GM18870 (cell line): ENCODE data around the gene TXNDC5.
"Not testable (repeated sequence)": the region's sequence is repeated elsewhere in the genome, so short reads cannot be mapped to it uniquely, and the experiment has no call there.

Source experiments
- ATAC-seq: cut with Tn5 transposase; IDR thresholded peaks from one replicate; pipeline ENCODE4 v1.9.1; 2021; ENCODE audit warnings: moderate library complexity; ENCODE audit not compliant: unreplicated experiment

TXNDC5 gene

DNA sequence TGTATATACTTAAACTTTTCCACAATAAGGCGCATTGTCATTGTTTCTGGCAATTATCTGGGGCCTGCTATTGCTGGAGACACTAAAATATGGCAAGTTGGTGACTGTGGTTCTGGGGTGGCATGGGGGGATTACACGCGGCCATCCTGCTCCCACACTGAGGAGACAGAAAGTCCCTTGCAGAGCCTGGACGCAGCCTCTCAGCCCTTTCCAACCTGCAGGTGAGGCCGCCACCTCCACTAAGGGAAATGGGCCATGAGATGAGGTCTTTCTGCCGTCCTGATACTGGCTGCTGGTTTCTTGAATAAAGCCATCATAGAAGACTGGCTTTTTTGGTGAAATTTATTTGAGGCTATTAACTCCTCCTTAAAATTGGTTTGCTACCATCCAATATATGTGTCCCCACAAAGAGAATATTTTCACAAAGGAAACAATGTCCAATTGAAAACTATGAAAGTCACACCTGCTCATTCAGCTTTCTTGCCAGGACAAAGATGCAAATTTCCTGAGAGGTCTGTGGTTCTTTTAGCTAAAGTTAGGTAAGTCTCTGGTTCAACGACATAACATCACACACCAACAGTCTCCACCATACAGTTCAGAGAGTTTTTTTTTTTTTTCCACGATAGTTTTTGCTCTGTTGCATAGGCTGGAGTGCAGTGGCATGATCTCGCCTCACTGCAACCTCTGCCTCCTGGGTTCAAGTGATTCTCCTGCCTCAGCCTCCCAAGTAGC, 13.0 kb downstream of the TXNDC5 start:
- no peak for ATAC-seq

DNA sequence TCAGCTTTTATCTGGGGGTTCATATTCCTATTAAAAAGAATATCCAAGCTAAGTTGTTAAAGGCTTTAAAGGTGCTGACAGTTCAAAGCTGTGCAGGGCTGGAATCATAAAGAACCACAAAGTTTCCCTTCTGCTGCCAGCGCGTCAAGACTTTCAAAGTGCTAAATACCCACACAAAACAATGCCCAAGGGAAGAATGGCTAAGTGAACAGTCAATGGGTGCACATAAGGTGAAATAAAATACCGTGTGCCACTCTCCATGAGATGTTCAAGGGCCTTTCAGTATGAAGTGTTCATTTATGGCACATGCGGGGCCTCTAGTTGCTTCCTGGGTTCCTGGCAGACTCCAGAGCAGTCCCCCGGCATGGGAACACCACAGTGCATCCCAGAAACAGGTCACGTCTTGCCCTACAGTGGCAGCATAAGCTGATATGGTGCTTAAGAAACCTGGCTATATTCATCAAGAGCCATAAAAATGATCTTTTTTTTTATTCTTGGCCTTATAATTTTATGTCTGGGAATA, 14.1 kb downstream of the TXNDC5 start:
- ATAC-seq = no peak

DNA sequence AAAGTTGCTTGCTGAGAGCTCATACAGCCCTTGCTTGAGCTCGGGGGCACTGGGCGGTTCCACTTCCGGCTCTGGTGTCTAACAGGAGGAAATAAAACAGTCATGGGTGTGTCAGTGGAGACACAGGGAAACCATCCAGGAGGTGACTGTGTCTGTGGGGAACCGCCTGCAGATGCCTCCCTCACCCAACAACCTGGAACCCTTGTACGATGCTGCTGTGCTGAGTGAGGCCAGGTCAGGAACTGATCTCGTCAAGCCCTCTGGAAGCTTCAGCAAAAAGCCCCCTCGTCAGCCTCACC, 15.5 kb downstream of the TXNDC5 start:
- ATAC-seq = no peak

DNA sequence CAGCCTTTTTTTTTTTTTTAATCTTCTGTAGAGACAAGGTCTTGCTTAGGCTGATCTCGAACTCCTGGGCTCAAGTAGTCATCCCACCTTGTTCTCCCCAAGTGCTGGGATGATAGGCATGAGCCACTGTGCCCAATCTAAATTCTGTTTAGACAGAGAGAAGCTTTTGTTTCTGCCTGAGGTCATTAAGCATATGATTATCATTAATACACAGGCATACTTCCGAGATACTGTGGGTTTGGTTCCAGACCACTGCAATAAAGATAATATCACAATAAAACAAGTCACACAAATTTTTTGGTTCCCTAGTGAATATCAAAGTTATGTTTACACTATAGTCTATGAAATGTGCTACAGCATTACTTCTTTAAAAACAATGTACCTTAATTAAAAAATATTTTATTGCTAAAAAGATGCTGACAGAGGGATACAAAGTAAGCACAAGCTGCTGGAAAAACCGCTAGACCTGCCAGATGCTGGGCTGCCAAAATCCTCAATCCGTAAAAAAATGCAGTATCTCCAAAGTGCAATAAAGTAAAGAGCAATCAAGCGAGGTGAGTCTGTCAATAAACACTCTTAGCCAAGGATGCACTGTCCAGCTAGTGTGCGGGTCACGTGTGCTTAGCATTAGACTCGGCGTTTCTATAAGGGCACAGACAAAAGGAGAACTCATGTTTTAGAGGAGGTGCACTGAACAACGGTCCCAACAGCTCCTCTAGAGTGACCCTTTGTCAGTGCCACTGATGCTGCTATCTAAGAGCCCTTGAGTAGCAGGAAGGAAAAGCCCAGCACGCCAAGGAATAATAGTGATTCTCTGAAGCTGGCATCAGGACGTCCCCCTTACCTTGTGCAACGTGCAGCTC, 16.1 kb downstream of the TXNDC5 start:
- ATAC-seq = no peak

DNA sequence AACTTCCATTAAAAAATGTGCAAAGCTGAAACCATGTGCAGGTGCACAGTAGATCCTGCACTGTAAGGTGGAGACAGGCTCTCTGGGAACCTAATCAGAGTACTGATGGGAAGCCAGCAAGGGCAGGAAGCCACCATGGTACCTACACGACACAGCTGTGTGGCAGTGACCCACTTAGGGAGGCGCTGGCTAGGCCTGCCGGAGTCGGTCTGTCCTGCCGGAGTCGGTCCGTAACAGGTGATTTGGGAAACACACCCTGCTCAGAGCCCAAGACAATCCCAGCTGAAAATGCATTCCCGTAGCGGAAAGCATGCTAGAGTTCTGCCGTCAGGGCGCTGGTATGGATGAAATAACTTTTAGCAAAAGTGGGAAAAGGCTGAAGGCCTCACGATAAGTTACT, 17.2 kb downstream of the TXNDC5 start:
- no peak for ATAC-seq

DNA sequence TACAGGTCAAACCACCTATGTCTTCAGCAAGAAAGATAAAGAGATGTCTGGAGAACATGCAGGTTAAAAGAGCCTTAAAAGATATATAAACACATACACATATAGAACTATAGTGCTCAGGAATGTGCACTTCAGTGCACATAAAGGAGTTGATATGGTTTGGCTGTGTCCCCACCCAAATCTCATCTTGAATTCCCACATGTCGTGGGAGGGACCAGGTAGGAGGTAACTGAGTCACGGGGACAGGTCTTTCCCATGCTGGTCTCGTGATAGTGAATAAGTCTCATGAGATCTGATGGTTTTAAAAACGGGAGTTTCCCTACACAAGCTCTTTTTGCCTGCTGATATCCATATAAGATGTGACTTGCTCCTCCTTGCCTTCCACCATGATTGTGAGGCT, 18.2 kb downstream of the TXNDC5 start:
- not testable (repeated sequence) for ATAC-seq

DNA sequence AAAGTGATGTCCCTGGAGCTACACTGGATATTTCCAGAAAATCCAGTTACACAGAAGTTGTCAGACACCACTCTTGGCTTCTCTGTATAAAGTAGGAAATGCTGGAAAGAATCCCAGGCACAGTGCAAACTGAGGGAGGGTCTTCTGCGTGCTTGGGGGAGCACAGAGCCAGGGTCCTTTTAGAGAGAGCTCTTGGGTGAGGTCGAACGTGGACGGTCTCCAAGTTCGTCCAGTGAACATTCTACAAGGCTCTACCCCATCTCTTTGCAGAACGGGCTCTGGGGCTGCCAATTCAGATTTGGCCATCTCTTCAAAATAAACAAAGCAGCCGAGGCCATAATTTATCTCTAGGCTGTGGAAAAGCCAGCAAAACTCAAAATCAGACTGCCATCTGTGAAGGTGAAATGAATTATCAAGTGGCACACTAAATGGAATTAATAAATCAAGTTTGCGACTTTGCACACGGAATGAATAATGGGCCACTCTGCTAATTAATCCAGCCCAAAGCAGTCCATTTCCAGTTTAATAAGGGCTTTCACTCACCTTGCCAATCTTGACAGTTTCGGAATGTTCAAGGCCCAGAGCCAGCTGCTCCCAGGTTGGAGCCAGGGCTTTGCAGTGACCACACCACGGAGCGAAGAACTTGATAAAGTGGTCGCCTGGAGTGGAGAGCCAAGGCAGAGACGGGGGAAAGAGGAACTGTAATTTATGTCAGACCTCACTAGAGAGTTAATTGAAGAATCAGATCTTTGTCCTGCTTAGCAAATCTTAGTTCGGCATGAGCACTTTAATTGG, 19.3 kb downstream of the TXNDC5 start:
- no peak for ATAC-seq

DNA sequence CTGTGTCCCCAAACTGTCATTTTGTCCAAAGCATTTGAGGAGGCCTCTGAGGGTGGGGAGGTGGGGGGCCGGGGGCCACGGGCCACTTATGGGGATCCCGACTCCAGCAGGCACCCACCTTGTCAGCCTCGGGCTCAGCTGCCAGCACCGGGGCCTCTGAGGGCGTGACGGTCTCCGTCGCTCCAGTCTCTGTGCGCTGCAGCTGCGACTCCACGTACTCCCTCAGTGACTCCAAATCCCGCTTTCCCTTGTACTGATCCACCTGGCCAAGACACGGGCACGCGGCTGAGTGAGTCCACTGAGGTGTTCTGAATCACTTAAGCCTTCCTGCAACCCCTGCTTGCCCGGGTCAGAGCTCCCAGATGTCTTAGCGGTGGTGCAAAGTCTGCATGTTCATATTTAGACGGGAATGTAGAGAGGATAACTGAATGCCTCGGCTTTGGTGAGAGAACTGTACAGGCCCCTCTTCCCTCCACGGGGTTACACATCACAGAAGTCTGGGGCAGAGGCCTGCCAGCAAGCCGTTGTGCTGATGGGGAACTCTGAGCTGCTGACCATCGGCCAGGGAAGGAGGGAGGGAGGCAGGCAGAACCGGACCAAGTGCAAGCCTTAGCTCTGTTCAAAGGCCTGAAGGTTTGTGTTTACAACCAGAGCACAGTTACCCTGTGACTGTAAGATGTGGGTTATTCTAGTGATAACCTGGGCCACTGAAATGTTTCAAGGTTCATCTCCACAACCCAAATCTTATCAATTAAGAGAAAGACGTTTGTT, 21.8 kb downstream of the TXNDC5 start:
- ATAC-seq = no peak

DNA sequence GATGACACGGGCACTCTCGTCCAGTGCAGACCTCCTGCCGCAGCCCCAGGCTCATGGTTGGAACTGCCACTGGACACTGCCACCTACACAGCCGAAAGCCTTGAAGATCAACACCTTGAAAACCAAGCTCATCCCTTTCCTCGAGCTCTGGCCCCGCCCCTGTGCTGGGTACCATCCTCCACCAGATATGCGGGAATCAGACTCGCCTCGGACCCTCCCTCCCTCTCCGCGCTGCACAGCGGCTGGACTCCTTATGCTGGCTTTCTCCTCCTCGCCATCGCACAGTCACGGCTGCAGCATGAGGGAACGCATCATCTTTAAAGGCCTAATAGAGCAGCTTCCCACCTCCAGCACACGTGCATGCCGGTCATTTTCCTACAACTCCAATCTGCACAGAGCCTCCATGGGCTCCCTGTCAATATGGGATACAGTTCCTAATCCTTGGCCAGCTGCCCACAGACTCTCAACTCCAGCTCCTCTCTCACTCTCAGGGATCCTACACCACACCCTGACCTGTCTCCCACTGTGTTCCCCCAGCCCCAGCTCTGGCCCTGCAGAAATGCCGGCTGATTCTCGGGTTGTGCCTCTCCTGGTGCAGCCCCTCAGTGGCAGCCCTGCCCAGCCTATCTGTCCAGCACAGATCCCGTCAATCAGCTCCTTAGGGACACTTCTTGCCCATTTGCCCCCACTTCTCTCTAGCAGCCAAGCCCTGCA, 23.2 kb downstream of the TXNDC5 start:
- ATAC-seq = no peak

DNA sequence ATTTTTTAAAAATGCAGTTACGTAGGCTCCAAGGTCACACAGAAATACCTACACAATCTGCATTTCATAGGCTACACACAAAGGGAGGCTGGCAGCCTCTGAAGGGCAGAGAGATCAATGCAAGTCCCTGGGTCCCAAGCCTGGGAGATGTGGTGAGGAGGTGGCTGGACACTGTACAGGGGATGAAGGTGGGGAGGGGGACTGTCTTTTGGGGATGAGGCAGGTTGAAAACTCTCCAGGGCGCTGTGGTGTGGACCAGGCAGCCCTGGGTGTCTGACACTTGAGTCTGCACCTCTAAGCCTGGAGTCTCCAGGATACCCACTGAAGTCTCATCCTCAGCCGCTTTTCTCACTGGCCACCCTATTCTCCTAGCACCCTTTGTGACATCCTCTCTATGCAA, 24.5 kb downstream of the TXNDC5 start:
- no peak for ATAC-seq

DNA sequence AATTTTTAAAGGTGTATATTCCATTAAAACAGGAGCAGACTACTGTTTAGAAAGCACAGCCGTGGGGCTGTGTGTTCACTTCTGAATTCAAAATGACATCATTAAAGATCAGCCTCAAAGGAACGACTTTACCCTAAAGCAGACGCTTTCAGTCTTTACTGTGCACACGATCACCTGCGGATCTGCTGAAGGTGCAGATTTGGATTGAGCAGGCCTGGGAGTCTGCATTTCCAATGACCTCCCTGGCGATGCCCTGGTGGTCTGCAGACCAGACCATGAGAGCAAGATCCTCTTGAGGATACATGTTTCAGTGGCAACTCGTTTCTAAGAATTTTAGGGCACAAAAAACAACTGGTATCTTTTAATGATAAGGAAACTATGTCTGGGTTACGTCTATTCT, 27.2 kb downstream of the TXNDC5 start:
- ATAC-seq = no peak

DNA sequence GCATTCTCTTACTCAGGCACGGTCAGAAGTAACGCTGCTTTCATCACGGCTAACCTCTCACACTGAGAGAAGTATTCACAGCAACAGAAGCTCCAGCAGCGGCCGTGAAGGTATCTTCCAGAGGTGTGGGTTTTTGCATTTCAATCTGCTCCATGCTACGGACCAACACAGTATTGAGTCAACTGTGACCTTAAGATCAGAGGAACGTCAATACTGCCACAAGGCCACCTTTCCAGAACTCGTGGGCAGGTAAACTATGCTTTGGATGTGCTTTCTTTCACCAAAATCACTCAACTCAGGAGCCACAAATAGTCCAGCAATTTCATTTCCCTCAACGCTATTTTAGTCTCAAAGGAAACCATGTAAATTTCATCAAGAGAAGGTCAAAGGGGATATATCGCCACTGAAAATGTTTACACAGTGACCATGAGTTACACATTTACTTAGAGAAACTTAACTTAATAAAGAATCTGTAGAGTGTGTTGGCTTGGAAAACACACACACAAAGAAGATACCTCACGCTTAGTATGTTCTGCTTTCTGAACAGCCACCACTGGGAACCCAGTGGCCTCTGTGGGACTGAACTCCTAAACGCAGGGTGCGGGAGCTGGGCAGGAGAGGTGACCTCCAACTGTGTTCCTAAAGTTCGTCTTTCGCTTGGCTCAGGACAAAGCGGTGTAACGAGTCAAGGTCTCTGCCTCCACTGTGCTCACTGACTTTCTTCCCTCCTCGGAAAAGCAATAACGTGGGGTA, 27.9 kb downstream of the TXNDC5 start:
- no peak for ATAC-seq

DNA sequence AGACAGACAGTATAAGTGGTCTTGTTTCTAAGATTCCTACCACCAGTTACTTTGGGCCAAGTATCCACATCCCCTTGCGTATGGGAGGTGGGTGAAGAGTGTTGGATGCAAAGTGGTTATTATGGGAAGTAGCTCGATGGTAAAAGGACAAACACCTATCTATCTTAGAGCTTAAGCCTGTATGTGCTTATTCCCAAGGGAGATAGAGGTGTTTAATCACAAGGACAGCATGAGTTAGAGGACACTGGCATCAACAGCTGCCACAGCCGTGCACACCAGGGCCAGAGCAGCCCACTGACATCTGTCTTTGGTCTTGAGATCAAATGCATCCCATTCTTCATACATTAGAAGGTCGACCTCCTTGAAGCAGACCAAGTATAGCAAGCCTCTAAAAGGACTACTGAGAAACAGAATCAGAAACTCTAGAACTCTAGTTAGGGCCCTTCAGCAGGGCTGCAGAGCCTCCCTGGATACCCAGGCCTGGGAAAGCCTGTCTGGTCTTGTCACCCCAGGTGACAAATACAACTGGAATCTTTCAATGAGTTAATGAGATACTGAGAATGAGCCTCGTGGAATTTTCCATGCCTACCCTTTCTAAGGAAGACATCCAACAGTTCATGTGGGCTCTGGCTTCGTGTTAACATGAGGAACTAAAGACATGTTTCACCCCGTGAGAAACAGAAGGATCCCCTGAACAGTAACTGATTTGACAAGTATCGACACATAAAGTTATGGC, 28.7 kb downstream of the TXNDC5 start:
- ATAC-seq = no peak

DNA sequence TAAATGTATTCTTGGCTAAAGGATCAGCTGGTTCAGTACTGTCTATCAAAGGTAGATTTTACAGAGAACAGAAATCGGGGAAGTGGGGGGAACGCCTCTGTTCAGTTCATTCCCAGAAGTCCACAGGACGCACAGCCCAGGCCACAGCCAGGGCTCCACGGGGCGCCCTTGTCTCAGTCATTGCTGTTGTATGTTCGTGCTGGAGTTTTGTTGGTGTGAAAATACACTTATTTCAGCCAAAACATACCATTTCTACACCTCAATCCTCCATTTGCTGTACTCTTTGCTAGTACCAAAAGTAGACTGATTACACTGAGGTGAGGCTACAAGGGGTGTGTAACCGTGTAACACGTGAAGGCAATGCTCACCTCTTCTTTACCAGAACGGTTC, 29.9 kb downstream of the TXNDC5 start:
- ATAC-seq = no peak

DNA sequence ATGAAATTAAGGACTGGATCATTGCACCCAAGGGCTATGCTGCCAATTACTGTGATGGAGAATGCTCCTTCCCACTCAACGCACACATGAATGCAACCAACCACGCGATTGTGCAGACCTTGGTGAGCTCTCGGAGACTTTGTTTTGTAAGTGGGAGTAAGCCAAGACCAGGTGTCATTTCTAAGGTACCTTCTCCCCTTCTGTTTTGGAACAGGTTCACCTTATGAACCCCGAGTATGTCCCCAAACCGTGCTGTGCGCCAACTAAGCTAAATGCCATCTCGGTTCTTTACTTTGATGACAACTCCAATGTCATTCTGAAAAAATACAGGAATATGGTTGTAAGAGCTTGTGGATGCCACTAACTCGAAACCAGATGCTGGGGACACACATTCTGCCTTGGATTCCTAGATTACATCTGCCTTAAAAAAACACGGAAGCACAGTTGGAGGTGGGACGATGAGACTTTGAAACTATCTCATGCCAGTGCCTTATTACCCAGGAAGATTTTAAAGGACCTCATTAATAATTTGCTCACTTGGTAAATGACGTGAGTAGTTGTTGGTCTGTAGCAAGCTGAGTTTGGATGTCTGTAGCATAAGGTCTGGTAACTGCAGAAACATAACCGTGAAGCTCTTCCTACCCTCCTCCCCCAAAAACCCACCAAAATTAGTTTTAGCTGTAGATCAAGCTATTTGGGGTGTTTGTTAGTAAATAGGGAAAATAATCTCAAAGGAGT, 30.4 kb downstream of the TXNDC5 start:
- no peak for ATAC-seq

DNA sequence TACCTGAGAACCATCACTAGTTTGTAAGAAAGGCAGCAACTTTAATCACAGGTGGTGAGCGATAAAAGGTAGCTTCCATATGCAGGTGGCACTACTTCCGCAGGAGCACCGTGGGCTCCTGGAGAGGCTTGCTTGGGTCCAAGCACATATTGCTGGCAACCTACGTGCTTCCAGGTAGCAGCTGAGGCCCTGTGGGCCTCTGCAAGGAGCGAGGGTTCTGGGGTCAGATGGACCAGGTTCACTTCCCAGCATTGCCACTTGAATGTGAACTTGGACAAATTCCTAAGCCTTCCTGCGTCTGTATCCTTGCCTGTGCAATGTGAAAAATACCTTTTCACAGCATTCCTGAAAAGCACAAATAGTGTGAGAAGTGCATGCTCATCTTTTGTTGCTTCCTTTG, 31.0 kb downstream of the TXNDC5 start:
- ATAC-seq = no peak

DNA sequence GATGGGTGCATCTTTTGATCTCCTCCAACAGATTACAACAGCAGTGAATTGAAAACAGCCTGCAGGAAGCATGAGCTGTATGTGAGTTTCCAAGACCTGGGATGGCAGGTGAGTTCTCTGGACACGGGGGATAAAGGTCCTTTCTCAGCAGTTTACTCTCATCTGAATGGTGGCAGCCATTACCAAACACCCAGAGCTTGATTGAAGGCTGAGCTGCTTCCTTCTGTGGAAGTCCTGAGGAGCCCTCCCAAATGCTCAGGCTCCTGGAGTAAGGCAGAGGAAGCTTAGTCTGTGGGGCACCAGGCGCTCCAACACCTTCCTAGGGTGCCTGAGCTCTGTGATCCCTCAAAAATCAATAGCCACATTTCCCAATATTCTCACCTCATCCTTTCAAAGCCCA, 31.5 kb downstream of the TXNDC5 start:
- no peak for ATAC-seq

DNA sequence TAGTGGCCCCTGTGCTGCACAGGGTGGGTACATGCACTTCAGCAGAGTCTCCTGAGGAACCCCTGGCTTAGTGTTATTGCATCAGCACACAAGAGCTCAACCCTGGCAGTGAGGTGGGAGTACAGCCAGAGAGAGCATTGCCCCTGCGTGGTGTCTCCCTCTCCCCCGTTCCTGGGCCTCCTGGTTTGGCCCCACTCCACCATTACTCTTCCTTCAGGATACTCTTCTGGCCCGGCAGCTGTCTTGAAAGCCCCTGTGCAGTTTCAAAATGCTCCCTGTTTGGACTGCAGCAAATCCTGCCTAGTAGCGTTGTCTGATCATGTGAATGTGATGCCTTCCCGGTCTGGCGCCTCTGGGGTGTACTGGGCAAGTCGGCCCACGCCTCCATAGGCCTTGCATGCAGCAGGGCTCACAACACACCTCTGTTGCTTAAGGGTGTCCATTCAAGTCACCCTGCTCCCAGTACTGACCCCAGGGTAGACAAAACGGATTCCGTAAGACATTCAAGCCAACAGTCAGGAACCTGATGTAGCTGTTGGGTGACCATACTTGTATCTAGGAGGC, 32.1 kb downstream of the TXNDC5 start:
- ATAC-seq = no peak
